SIG-M5 treated with dmso at 0.1 percent for 504 hours (cell line): ENCODE data around the gene SDC3.
"Not testable (repeated sequence)": the region's sequence is repeated elsewhere in the genome, so short reads cannot be mapped to it uniquely, and the experiment has no call there.

Experiments used
- DNase-seq: peaks from one replicate; lab custom pipeline; 2025; ENCODE audit not compliant: unreplicated experiment; lab: John Stamatoyannopoulos, UW

SDC3 gene

DNA sequence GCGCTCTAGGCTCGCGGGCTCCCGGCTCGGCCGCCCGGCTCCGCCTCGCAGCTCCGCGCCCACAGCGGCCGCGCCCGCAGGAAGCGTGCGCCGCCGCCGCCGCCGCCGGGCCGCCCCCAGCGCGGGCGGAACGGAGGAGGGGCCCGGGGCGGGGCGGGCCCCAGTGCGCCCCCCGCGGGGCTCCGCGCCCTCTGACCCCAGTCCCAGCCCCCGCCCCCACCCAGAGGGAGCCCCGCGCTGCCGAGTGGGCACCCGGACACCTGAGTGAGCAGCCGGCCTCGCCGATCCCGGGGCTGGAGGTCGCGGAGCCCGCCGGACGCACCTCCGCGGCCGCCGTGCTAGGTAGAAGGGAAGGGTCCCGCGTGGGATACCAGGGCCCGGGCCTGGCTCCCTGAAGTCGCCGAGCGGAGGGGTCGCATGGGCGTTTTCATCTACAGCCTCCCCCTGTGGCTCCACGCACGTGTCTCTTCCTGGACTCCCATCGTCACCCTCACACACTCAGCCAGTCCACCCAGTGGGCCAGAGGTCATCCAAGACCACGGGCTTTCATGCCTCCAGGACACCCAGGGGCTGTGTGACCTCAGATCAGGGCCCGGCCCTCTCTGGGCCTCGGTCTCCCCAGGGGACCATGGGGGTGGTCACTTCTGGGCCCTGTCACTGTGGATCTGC lies at the start of gene SDC3:
Gene SDC3, minus strand, starts transcription at position 63 of the 669 bp plus-strand sequence. CDS start 172 bp downstream, outside the sequence.
- no peak for DNase-seq

DNA sequence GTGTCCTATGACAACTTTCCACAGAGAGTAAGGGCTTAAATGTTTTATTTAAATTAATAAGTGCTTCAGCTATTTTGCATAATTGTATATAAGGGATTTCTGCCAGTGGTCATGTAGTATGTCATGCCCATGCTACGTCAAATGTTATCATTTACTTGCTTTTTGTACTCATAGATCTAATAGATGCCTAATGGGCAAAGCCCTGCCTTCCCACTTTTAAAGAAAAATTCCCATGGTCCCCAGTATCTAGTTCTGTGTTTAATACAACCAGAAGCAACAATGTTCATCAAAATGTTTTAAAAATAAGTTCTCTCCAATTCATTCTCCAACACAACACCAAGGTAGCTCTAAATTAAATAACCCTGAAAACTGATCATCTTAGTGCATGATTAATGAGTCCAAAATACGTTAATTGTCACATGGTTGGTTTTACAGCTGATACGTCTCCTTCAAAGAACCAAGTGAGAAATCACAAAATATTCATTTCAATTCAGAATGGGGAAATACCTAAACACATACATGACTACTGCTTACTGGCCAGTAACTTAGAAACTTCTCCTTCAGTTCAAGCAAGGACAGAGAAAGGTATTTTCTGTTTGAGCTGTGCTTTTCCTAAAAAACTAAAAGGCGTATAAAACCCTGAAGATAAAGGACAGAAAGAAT lies 49.1 kb upstream of the SDC3 start:
- no peak for DNase-seq

DNA sequence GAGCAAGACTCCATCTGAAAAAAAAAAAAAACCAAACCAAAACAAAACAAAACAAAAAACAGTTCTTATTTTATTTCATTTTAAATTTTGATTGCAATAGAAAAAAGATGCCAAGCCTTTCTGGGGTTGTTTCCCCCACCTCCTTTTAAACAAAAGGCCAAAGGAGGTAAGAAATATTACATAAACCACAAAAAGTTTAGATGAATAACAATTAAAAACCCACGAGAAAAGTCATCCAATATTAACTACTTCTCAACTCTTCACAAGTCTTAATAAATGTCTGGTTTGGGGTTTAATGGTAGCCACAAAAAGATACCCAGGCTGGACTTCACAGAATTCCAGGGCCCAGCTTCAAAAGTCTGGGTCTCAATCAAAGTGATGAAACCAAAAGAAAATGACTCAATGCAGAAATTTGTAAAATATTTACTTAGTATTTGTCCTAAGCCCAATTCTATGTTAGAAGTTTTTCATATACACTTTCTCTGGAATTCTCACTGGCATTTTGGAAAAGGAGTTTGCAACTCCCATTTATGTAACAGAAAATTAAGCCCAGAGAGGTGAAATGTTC lies 47.0 kb upstream of the SDC3 start:
- no peak for DNase-seq

DNA sequence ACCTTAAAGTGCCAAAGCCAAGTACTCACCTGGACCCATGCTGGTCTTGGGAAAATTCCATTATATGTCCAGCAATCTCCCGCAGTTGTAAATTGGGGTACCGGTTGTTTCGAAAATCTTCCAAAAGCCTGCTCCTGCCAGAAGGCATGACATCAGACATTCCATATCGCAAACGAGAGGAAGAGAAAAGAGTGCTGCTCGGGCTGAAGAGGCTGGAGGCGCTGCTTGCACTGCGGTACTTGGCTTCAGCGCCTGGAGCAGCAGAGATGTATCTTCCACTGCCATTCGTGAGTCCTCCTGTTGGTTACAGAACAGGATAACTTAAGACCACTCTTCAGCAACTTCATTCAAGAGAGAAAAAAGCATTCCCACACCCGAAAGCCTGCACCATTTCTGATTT lies 45.1 kb upstream of the SDC3 start:
- no peak for DNase-seq

DNA sequence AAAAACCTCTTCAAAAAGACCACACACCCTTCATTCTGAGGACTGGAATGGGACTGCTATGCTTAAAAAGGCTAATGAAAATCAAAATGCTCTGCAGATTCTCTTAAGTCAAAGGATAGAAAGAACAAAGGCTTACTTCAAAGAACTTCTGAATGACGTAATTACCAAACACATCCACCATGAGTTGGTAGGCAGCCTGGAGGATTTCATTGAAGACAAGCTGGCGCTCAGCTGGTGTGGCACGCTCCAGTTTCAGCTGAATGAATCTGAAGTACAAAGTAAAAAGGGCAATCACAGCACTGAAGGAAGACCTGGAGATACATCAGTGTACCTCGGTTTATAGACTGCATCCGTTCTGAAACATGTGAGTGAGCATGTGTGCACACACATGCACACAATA lies 43.5 kb upstream of the SDC3 start:
- no peak for DNase-seq

DNA sequence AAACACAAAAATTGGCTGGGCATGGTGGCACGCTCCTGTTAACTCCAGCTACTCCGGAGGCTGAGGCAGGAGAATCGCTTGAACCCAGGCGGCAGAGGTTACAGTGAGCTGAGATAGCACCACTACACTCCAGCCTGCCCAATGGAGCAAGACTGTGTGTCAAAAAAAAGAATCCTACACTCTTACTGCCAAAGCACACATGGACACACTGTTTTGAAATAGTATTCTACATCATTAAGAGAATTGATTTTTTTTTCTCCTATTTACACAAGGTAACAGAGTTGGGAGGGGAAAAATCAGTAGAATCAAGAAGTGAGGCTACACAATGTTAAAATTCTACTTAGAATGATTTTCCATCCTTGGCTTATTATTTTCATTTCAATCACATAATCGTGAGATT lies 42.1 kb upstream of the SDC3 start:
- no peak for DNase-seq

GRCh38 chr1:30950053-30950452 lies 41.5 kb upstream of the SDC3 start:
- DNase-seq = no peak

GRCh38 chr1:30949487-30949838 lies 40.9 kb upstream of the SDC3 start:
- DNase-seq = not testable (repeated sequence)

DNA sequence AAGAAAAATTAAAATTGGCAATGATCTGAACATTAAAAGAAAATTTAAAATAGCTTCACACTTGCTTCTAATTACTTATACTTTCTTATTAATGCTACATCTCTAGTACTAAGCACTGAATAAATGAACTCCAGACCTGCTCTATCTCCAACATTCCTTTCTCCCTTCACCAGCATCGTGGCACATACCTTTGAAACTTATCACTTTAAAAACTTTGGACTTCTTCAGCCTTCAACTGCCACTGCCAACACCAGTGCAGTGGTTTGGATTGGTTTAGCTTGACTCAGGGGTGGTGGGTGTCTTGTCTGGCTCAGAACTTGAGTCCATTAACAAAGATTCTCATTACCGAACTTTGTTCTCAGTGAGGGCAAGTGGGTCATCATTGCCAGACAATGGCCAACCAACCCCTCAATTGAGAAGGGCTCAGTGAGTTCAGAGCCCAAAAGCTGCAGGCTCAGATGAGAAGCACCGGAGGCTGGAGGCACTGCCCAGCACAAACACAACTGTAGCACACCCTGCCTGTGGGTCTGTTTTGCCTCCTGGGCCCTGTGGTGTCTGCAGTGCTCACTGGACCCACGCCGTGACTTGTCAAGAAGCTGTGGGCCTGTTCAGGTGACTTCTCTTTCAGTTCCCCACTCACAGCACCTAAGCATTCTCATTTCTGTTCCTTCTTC lies 40.4 kb upstream of the SDC3 start:
- DNase-seq = not testable (repeated sequence)

DNA sequence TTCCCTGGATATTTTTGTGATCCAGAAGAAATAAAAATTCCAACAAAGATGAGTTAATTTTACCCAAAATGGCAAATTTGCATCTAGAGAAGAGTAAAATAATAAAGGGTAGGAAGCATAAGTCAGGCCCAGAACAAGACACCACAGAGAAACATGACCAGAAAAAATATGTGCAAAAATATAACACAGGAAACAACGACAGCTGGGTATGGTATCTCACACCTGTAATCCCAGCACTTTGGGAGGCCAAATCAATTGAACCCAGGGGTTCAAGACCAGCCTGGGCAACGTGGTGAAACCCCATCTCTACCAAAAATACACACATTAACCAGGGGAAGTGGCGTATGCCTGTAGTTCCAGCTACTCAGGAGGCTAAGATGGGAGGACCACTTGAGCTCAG lies 39.7 kb upstream of the SDC3 start:
- DNase-seq = no peak

DNA sequence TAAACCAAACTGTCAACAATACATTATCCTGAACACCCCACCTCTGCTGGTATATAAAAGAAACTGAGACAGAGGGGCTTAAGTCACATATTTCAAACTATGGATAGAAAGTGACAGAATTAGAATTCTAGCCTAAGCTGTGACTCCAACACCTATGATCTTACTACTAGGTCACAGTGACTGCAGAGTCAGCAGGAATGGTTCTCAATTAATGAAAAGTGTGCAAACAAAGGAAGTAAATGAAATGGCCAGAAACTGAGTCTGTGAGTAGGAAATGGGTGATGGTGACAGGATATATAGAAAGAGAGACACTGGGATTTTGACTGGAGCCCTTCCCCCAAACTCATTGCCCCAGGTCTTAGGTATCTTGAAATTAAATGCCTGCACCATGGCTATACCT lies 38.7 kb upstream of the SDC3 start:
- DNase-seq = no peak

- no peak for DNase-seq
Measured at GRCh38 chr1:30942326-30942963, 33.9 kb upstream of the SDC3 start.

GRCh38 chr1:30940541-30940940 lies 32.0 kb upstream of the SDC3 start:
- DNase-seq = no peak

DNA sequence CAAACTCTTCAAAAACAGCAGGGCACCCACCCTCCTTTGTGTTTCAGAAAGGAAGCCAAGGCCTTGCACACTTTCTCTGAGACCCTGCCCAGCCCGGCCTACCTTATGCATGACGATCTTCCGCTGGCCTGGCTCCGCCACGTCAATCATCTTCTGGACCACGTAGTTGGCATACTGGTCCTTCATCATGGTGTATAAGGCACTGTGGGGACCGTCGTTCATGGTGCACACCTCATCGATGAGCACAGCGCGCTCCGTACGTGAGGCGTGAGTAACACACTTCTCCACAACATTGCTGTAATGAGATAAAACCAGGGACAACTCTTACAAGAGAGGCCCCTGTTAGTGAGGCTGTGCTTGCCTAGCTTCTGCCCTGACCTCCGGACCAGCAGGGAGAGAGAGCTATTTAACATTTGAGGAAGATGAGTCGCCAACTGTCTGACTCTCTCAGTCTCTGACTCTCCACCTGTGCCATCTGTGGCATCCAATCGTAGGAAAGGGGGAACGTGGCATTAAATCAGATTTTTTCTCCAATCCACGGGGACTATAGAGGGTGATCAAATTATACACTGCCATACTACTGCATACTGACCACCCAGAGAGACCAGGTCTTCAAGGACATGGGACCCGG lies 28.1 kb upstream of the SDC3 start:
- DNase-seq = no peak

- not testable (repeated sequence) for DNase-seq
Measured at GRCh38 chr1:30935758-30936157, 27.2 kb upstream of the SDC3 start.

DNA sequence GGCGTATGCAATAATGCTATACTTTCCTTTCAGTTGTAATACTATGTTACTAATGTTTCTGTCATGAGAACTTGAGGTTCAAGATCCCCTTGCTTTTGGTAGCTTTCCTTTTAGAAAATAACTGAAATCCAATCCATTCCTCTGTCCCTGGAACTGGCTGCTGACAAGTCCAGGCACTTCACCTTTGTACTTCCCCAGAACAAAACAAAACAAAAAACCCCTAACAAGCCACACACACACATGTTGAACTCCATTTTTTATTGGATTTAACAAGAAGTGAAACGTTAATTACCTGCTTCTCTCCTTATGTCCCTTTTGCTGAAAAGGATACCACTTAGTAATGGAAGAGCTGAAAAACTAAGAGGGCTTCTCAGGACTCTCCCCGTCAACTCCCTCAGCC lies 26.1 kb upstream of the SDC3 start:
- DNase-seq = no peak

DNA sequence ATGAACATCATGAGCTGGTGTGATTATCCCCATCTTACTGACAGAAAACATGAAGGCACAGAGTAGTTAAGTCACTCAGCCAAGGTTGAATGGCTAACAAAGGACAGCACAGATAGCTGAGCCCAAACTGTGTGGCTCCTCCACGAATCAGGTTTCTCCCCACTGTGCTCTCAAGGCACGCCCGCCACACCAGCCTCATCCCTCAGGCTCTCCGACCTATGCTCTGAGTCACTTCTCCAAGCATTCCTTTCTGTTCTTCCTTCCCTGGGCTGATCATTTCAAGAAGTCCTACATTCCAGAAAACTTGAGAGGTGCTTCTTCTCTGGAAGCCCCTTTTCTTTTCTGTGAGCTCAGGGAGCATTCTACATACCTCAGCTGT lies 25.3 kb upstream of the SDC3 start:
- no peak for DNase-seq

GRCh38 chr1:30930631-30931173 lies 22.1 kb upstream of the SDC3 start:
- no peak for DNase-seq

GRCh38 chr1:30929944-30930525 lies 21.5 kb upstream of the SDC3 start:
- no peak for DNase-seq

GRCh38 chr1:30929135-30929889 lies 20.8 kb upstream of the SDC3 start:
- DNase-seq = peak; percentile 52
